GM19468 (cell line): ENCODE measurements around the gene FBXO2.

Source experiments
- ATAC-seq: cut with Tn5 transposase; IDR thresholded peaks from one replicate; pipeline ENCODE4 v1.9.1; 2021; ENCODE audit warnings: mild to moderate bottlenecking, moderate library complexity, moderate number of reproducible peaks; ENCODE audit not compliant: unreplicated experiment; ENCODE audit errors: extremely low read depth

Gene FBXO2, protein sequence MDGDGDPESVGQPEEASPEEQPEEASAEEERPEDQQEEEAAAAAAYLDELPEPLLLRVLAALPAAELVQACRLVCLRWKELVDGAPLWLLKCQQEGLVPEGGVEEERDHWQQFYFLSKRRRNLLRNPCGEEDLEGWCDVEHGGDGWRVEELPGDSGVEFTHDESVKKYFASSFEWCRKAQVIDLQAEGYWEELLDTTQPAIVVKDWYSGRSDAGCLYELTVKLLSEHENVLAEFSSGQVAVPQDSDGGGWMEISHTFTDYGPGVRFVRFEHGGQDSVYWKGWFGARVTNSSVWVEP

DNA sequence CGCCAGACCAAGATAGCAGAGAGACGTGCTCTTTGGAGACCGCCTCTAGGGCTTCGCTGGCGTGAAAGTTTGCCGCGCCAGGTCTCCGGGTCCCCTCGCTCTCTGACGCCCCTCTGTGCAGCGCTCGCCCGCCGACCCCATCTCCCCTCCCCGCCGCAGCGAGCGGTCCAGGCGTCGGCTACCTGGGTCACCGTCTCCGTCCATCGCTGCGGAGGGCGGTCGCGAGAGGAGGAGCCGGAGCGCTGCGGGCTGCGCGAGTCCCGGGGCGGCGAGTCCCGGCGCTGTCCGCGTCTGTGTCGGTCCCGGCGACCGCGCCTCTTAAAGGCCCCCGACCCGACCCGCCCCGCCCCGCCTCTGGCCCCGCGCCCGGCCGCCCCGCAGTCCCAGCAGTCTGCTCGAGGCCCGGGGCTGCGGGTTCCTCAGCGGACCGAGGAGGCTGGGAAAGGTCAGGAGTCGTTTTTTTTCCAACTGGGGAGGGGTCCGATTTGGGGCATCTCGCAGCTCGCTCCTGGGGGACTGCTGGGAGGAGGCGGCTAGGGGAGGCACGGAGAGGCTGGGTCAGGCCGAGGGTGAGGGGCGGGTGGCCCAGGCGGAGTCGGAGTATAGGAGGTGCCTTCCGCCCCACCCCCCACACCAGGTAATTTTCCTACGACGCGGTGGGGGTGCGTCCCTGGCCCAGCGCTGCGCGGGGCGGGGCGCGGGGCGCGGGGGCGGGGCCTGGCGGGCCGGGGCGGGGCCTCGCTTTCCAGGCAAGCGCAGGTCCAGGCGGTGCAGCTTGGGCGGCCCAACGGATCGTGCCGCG is at the start of gene FBXO2, which contains the start of gene FBXO44:
Gene FBXO2 (minus strand): TSS at position 293 of the 802 bp plus-strand sequence. CDS start 89 bp downstream, at position 204.
Gene FBXO44 (plus strand): TSS at position 741 of the 802 bp plus-strand sequence. CDS start 959 bp downstream, outside the sequence.
- no peak for ATAC-seq

DNA sequence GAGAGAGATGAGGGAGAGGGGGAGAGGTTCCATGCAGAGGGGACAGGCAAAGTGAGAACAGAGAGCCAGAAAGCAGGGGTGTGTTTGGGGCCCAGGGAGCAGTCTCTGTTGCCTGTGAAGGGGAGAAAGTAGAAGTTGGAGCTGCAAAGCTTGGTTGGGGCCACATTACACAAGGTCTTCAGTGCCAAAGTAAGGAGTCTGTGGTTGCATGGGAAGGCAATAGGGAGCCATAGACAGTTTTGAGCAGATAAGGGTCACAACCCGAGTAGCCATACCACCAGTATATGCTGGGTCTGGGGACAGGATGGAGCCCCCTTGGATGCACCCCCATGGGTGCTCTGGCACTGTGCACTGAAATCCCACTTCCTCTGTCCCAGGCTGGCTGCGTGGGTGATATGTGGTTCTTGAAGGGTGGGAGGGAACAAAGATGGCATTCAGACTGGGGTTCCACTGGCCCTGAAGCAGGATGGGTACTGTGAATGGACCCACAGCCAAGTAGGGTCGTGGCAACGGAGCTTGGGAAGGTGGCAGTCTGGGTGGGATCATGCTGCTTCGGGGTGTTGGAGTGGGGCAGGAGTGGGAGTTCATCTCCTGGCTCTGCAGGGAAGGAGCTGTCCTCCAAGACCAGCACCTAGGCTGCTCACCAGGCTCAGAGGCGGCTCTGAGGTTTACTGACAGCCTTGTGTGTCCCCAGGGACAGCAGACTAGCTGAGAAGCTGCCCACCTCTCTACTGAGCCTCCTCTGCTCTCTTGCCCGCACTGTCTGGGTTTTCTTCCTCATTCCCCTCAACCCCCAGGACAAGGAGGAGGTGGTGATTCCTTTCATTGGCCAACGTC is 49.3 kb upstream of the FBXO2 start:
- no peak for ATAC-seq

DNA sequence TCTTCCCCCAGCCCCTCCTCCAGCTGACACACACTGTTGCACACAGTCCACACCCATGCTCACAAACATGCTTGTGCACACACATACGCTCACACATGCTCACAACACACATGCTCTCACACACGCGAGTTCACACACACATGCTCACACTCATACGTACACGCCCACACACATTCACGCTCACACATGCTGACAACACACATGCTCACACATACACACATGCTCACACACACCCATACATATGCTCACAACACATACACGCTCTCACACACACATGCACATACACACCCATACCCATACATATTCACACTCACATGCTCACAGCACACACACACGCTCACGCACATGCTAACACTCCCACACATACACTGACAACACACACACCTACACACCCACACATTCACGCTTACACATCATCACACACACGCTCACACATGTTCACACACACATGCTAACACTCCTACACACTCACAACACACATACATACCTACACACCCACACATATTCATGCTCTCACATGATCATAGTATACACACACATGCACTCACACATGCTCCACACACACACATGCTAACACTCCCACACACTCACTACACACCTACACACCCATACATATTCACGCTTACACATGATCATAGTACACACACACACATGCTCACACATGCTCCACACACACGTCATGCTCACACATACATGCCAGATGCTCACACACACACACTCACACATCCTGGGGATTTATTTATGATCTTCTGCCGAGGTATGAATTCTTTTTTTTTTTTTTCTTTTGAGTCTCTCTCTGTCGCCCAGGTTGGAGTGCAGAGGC is 48.0 kb upstream of the FBXO2 start:
- no peak for ATAC-seq

DNA sequence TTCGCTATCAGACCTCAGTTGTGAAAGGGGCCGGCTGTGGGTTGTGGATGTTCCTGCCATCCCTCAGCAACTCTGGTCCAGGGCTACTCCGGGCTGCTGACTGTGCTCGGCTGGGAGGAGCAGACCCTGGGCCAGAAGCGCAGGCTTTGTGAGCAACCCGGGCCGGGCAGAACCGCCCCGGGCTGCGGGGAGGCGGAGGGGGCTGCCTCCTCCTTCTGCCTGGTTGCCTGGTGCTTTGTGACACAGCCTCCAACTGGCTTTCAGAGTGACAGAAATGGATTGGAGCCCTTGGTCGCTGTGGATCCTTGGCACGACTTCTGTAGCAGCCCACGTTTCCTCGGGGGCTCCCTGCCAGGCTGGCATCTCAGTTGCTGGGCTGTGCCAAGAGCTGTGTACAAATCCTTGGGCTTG is 47.3 kb upstream of the FBXO2 start:
- ATAC-seq = no peak

DNA sequence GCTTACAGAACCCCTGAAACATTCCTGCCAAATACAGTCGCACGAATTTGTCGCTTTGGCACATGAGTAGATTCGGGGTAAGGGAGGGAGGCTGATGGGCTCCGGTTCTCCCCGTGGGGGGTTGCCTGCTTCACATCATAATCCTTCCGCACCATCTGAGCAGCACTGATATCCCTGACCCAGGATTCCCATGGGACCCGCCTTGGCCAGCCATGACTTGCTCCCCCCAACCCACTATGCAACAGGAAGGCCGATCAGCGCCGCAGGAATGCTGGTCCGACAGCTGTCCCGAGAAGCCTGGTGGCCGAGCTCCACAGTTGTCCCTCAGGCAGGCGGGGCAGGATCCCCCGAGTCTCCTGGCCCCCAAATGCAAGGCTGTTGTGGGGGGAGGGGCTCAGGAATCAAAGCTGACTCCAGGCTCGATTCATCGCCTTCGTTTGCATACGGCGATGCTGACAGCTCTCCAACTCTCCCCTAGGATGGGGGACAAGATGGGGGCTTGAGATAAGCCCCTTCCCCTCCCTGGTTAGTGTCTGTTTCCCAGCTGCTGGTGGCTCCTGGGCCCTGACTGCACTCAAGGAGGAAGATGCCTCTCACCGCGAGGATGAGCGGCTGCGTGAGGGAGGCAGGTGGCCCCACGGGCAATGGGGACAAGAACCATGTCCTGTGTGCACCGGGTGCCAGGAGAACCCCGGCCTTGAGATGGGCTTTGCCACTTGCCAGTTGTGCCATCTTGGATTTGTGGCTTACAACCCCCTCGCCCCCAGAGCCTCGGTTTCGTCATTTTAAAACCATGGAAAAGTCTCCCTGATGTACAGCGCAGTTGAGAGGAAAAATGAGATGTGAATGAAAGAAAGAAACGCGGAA is 46.6 kb upstream of the FBXO2 start:
- ATAC-seq = no peak

DNA sequence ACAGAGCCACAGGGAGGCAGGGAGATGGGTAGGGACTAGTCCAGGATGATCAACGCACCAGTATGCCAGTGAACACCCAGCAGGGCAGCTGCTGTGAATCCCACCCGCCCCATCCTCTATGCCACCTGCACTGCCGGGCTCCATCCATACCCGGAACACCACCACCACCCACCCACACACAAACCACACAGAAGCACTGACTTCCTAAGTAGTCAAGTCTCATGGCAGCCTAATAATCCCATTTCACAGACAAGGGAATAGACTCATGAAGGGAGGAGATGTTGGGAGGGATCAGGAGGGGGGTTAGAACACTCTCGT is 43.6 kb upstream of the FBXO2 start:
- ATAC-seq = no peak

DNA sequence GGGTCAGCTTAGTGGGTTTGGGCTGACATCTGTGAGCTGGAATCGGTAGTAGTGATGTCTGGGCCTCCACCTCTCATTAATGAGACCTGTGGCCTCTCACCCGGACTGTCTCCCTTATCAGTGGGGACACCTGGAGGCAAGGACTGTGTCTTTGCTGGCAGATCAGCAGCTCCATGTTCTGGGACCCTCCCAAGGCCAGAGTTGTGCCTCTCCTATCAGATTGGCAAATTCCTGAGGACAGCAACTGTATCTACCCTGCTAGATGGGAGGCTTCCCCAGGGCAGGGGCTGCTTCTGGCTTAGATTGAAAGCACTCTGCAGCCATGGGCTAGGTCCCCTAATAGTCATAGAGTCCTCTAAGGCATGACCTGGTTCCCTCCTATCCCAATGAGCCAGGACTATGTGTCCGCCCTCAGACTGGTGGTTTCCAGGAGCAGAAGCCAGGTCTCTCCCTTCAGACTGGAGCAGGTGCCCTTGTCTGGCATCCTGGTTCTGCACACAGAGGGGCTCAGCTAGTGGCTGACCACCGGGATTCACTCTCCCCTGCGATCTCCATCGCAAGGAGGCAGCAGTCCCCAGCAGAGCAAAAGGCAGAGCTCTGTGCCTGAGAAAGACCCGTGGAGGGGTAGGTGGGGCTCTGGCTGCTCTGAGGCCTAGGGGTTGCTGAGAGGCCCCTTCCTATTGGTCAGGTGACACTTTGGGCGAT is 43.1 kb upstream of the FBXO2 start:
- ATAC-seq = no peak

DNA sequence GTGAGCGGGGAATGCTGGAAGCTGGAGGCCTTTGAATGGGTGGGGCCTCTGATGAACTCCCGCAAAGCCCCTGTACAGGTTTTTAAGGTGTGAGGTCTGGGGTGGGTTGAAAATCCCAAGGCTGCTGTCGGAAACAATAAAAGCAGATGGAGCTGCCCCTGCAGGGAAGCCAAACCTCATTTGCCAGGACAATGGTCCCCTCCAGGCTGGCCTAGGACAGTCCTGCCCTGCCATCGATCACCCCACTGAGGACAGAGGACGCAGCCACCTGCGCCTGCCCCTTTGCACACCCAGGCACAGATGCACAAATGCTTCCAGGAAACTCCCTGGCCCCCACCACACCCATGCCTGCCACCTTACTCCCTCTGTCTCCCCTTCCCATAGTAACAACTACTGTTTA is 41.6 kb upstream of the FBXO2 start:
- no peak for ATAC-seq

DNA sequence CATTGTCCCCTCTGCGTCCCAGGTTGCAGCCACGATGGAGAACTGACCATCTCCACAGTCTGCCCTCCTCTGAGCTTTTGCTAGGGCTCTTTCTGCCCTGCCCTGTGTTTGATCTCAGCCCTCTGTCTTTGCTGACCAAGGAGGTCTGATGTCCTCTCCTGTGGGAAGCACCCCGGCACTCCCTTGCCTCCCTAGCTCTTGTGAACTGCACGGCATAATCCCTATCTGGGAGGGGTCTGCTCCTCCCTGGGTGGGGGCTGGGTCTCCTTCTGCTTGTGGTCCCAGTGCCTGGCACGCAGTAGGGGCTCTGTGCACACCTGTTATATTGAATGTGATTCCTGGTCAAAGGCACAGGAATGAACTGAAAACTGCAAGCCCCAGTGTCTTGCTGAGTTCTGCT is 39.7 kb upstream of the FBXO2 start:
- no peak for ATAC-seq

DNA sequence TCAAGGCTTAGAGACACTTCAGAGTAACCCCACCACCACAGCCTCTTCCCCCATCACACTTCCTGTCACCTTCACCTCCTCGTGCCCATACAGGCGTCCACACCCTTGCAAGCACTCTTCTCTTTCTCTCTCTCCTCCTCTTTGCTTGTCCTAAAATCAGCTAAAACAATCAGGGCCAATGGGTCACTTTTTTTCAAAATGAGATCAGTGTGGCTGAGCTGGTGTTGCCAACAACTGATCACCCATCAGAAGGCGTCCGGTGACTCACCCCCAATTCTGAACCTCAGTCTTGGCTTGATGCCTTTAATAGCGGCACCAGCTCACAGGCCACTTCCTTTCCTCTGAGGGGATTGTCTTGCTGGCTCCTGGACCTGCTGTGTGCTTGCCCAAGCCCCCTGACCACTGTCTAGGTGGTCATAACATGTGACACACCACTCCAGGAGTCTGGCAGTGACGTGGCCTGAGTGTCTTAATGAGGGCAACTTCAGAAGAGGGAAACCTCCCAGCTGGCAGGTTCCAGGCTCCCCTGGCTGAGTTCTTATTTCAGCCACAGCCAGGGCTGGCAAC is 38.9 kb upstream of the FBXO2 start:
- no peak for ATAC-seq

DNA sequence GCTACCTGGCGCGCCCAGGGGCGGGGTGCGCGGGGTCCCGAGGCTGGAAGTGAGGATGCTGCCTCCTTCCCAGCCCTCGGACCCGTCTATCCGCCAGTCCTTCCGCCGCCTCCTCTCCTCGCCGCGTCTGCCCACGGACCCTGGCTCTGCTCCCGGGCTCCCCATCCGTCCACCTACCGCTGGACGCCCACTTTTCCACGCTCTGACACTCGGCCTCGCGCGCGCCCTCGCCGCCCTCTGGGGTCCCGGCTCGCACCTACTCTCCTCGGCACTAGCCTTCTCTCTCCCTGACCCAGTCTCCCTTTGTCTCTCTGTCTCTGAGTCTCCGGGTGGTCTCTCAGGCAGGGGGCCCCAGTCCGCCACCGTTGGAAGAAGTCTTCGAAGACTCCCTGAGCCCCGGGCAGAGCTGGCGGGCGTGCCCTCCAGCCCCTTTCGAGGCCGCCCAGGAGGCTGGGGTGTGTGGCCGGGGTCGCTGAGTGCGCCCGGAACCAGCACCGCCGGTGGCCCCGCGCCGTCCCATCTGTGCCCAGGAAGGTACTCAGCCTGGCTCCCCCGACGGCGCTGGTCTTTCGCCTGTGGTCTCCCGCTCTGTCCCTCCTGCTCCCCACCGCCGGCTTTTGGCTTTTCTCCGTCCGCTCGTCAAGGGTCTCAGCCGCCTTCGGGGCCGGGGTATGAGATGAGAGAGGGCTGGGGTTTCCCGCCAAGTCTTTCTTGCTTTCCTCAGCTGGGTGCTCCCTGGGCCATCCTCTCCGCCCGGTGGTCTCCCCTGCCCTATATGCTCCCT is 37.9 kb upstream of the FBXO2 start:
- no peak for ATAC-seq

DNA sequence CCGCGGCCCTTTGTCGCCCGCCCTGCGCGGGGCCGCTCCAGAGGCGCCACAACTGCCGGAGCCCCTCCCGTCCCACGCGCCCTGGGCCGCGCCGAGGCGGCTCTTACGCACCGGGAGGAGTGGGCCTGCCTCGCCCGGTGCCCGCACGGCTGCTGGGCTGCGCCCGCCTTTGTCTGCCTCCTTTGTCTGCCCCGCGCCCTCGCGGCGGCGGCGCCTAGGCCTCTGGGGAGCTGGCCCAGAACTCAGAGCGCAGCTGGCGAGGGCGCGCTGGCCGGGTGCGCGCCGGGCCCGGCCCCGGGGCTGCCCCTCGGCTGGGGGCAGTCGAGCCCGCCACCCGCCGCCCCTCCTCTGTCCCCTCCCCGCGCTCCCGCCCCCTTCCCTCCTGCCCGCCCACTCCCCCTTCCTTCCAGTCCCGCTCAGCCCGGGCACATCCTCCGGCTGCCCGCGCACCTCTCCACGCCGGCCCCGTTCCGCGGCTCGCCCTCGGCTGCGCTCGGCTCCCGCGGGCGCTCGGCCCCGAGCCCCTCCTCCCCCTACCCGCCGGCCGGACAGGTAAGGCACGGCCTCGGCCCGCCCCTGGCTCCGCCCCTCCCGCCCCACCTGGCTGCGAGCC is 37.2 kb upstream of the FBXO2 start, which contains the start of gene DRAXIN:
Gene DRAXIN (plus strand): TSS at position 409 of the 613 bp plus-strand sequence. CDS start 14,549 bp downstream, outside the sequence.
- ATAC-seq = no peak

DNA sequence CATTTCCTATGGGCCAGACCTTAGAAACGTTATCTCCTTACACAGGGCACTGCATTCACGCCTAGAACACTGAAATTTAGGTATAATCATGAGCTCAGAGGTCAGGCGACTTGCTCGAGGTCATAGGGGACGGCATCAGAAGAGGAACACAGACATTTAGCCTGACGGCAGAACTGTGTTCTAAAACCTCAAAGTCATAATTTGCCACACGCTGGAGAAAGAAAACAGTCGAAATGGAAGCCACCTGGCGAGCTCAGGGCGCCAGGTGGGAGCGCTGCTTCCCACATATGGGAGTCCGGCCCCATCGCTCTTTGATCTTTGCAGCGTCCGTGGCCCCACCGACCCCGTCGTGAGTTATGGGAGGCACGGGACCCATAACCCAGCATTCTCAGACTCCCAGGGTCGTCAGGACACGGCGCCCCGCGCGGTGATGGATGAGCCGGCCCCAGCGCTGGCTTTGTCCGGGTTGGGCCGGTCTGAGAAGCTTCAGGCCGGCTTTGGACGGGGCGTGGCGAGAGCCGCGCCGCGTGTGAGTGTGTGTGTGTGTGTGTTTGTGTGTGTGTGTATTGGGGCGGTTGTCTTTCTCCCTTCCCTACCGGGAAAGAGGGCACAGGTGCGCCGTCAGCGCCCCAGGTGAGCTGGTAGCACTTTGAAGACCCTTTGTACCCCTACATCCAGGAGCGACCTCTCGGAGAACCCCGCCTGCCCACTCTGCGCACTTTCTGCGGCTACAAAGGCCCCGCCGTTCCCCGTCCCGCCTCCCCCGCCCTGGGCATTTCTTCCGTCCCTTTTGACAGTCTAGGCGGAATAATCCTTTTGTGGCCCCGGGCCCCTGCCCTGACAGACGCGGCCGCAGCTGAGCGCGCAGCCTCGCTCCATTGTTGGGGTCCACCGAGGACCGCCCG is 36.4 kb upstream of the FBXO2 start:
- no peak for ATAC-seq

DNA sequence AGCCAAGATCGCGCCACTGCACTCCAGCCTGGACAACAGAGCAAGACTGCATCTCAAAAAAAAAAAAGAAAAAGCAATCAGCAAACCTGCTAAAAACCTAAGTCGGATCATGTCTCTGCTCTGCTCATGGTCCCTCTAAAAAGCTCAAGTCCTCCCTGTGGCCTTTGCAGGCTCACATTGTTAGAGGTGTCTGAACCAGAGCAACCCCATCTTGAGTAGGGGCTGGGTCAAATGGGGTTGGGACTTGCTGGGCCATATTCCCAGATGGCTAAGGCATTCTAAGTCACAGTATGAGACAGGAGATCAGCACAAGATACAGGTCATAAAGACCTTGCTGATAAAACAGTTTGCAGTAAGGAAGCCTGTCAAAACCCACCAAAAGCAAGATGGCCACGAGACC is 34.3 kb upstream of the FBXO2 start:
- no peak for ATAC-seq

DNA sequence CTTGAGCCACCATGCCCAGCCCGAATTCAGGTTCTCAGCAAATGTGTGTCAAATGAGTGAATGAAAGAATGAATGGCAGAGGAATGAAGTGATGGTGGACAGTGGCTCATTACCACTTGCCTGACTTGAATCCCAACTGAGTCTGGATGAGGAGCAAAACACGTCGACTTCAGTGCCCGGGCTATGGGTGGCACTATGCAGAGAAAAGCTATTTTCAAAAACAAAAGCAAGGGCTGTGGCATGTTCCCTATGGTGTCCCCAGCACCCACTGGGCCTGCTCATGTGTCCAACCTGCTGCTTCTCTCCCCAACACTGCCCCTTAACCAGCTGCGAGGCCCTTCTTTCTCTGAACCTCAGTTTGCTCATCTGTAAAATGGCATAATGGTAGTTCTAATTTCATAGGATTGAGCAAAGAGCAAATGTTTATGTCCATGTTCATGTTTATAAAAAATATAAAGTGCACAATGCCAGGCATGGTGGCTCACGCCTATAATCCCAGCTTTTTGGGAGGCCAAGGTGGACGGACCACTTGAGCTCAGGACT is 31.1 kb upstream of the FBXO2 start:
- no peak for ATAC-seq

DNA sequence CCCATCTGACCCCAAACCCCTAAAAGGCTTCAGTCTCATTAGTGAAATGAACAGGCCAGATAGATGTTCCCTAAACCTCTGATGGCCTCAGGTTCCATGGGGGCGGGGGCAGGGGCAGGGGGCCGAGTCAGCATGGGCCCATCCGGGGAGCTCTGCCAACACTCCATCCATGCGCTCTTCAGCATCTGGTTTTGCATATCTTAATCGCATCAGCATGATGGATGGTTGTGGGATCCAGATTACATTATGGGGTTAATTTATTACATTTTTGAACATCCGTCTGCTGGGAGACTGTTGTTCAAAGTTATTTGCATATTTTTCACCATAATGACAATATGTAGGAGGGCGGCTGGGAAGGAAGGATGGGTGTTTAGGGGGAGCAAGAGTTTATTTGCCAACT is 29.8 kb upstream of the FBXO2 start:
- no peak for ATAC-seq
